Stomach (tissue), 4 donors: ENCODE measurements around the gene BRAF.

Experiments used
- CTCF ChIP-seq, 7 experiments: fragments of 450-650 bp in 4 of 7; fragments of 200-600 bp in 3 of 7; sonication (generic) in 3 of 7; IDR thresholded peaks; one replicate each; pipeline ENCODE4 v1.5.1; 2016 to 2019; ENCODE audit warnings: antibody characterized with exemption in 7 of 7, control low read depth in 2 of 7, mild to moderate bottlenecking in 1 of 7
- EP300 ChIP-seq: sonication (generic); formaldehyde crosslinking; IDR thresholded peaks from one replicate; pipeline ENCODE4 v1.6.1; 2017; ENCODE audit warnings: antibody characterized with exemption
- POLR2A ChIP-seq, 4 donors: fragments of 450-650 bp; IDR thresholded peaks; one replicate each; pipeline ENCODE4 v1.6.1; 2016; ENCODE audit warnings: antibody characterized with exemption in 4 of 4, control low read depth in 2 of 4, mild to moderate bottlenecking in 1 of 4, moderate library complexity in 1 of 4
- POLR2AphosphoS5 ChIP-seq, 3 donors: sonication (generic); formaldehyde crosslinking; IDR thresholded peaks; one replicate each; pipeline ENCODE4 v1.6.1; 2016; ENCODE audit warnings: antibody characterized with exemption in 3 of 3

GRCh38 chr7:140866926-140867325, 57.8 kb downstream of the BRAF start:
- TF ChIP-seq POLR2AphosphoS5 (IDR thresholded peaks at IDR 0.05), result no peak
- no peak for TF ChIP-seq POLR2A (IDR thresholded peaks at IDR 0.05)
- no peak for TF ChIP-seq CTCF (IDR thresholded peaks at IDR 0.05)
- no peak for TF ChIP-seq EP300
